HUES64 (cell line): Measurements from ENCODE around the gene CIZ1. TPM values are rescaled to one million over a fixed set of nuclear protein-coding genes. Genes with fewer than 3 reads are reported as not detected.
"Not testable (repeated sequence)": the region's sequence is repeated elsewhere in the genome, so short reads cannot be mapped to it uniquely, and the experiment has no call there.

Experiments used
- H3K27ac ChIP-seq: 2 replicates; pipeline ENCODE4 v1.7.0; 2013; ENCODE audit warnings: low read depth, low read length, inconsistent platforms
- H3K27me3 ChIP-seq: 2 replicates; pipeline ENCODE4 v1.6.1; 2013; ENCODE audit warnings: mild to moderate bottlenecking, low read length; ENCODE audit not compliant: insufficient read depth
- H3K36me3 ChIP-seq: 2 replicates; pipeline ENCODE4 v1.6.1; 2013; ENCODE audit warnings: mild to moderate bottlenecking, low read length; ENCODE audit not compliant: insufficient read depth
- H3K4me1 ChIP-seq: 2 replicates; pipeline ENCODE4 v1.6.1; 2013; ENCODE audit warnings: mild to moderate bottlenecking, low read length, moderate library complexity; ENCODE audit not compliant: insufficient read depth
- H3K4me3 ChIP-seq: 2 replicates; pipeline ENCODE4 v1.5.1; 2013; ENCODE audit warnings: mild to moderate bottlenecking, low read length, moderate library complexity
- H3K9ac ChIP-seq: 2 replicates; pipeline ENCODE4 v1.6.1; 2013; ENCODE audit warnings: mild to moderate bottlenecking, low read depth, low read length
- H3K9me3 ChIP-seq: 2 replicates; pipeline ENCODE4 v1.6.1; 2013; ENCODE audit warnings: low read depth, low read length; ENCODE audit not compliant: insufficient read depth
- WGBS: fragments of 150-250, 120-280 bp; methylation state at CpG from one replicate; pipeline ENCODE4 v1.1.7; 2013; ENCODE audit warnings: missing lambda C conversion rate; 5-methylcytosine and 5-hydroxymethylcytosine counted together
- polyA plus RNA-seq, 2 experiments: library from polyadenylated mRNA; stranded (reverse); fragments of 50-300 nt; gene quantifications; one replicate each; pipeline ENCODE4 v1.2.3, GENCODE V29; 2013

Gene CIZ1
- polyA plus RNA-seq (2013, experiment 1 of 2) = 63.2 TPM
- polyA plus RNA-seq (2013, experiment 2 of 2) = 73.5 TPM

GRCh38 chr9:128191406-128192046 is at the start of gene CIZ1:
TSS of gene CIZ1 (minus strand) at chr9:128191572. CDS start at chr9:128190857, 715 bp downstream.
- H3K36me3 ChIP-seq = peaks cover 24% of the 10 kb centered on the region
- peak within 1 kb of the TSS; percentile 1; the same call in 1 of the 2 replicates for H3K27ac ChIP-seq
- under 1% methylated on average over 71 of the region's 71 CpGs for WGBS
- peak within 1 kb of the TSS; percentile 88 for H3K9ac ChIP-seq
- no peaks in the 10 kb centered on the region for H3K4me1 ChIP-seq
- no peaks in the 10 kb centered on the region for H3K27me3 ChIP-seq
- H3K4me3 ChIP-seq = peak within 1 kb of the TSS; percentile 91
- H3K9me3 ChIP-seq = no peaks in the 10 kb centered on the region

- Histone ChIP-seq H3K4me3 (no peak overlapping the region), H3K36me3 (peaks cover 9% of the 10 kb centered on the region; the same call in 1 of the 2 replicates), H3K27ac (no peak overlapping the region), H3K9me3 (no peaks in the 10 kb centered on the region), H3K4me1 (no peaks in the 10 kb centered on the region), H3K9ac (no peak overlapping the region), H3K27me3 (no peaks in the 10 kb centered on the region)
- whole genome bisulfite sequencing = 94% methylated on average over 28 of the region's 28 CpGs
Measured at GRCh38 chr9:128233817-128234406, 42.5 kb upstream of the CIZ1 start.

- Histone ChIP-seq H3K27me3 (no peaks in the 10 kb centered on the region), H3K4me3 (no peak overlapping the region), H3K27ac (no peak overlapping the region), H3K9me3 (no peaks in the 10 kb centered on the region), H3K4me1 (no peaks in the 10 kb centered on the region), H3K36me3 (peaks cover 8% of the 10 kb centered on the region; the same call in 1 of the 2 replicates), H3K9ac (no peak overlapping the region)
- WGBS = 89% methylated on average over 22 of the region's 22 CpGs
Measured at GRCh38 chr9:128232528-128233428, 41.4 kb upstream of the CIZ1 start.

GRCh38 chr9:128231638-128232527 is 40.5 kb upstream of the CIZ1 start:
- WGBS = 85% methylated on average over 16 of the region's 16 CpGs
- no peak overlapping the region for H3K4me3 ChIP-seq
- no peak overlapping the region for H3K9ac ChIP-seq
- no peaks in the 10 kb centered on the region for H3K4me1 ChIP-seq
- no peak overlapping the region for H3K27ac ChIP-seq
- no peaks in the 10 kb centered on the region for H3K27me3 ChIP-seq
- H3K36me3 ChIP-seq = peaks cover 11% of the 10 kb centered on the region; the same call in 1 of the 2 replicates
- H3K9me3 ChIP-seq = no peaks in the 10 kb centered on the region

- not testable (repeated sequence) for H3K27ac ChIP-seq, H3K9ac ChIP-seq, H3K4me3 ChIP-seq, H3K27me3 ChIP-seq, H3K4me1 ChIP-seq, H3K9me3 ChIP-seq
- WGBS = 97% methylated on average over 7 of the region's 7 CpGs
- peaks cover 11% of the 10 kb centered on the region for H3K36me3 ChIP-seq
Measured at GRCh38 chr9:128230897-128231296, 39.5 kb upstream of the CIZ1 start.

- Histone ChIP-seq H3K4me3 (no peak overlapping the region), H3K27me3 (no peaks in the 10 kb centered on the region), H3K36me3 (peaks cover 36% of the 10 kb centered on the region), H3K9ac (no peak overlapping the region), H3K4me1 (no peaks in the 10 kb centered on the region), H3K9me3 (no peaks in the 10 kb centered on the region), H3K27ac (no peak overlapping the region)
- 92% methylated on average over 5 of the region's 5 CpGs for WGBS
Measured at GRCh38 chr9:128226412-128226801, 35.0 kb upstream of the CIZ1 start.

GRCh38 chr9:128225770-128226411 is 34.5 kb upstream of the CIZ1 start:
- Histone ChIP-seq H3K36me3 (peaks cover 39% of the 10 kb centered on the region), H3K4me1 (no peaks in the 10 kb centered on the region), H3K27me3 (no peaks in the 10 kb centered on the region), H3K4me3 (no peak overlapping the region), H3K27ac (no peak overlapping the region), H3K9ac (no peak overlapping the region), H3K9me3 (no peaks in the 10 kb centered on the region)
- 94% methylated on average over 19 of the region's 19 CpGs for WGBS

GRCh38 chr9:128224877-128225276 is 33.5 kb upstream of the CIZ1 start:
- H3K27me3 ChIP-seq = no peaks in the 10 kb centered on the region
- H3K9ac ChIP-seq = no peak overlapping the region
- H3K27ac ChIP-seq = no peak overlapping the region
- WGBS = 94% methylated on average over 7 of the region's 7 CpGs
- no peaks in the 10 kb centered on the region for H3K9me3 ChIP-seq
- no peaks in the 10 kb centered on the region for H3K4me1 ChIP-seq
- no peak overlapping the region for H3K4me3 ChIP-seq
- peaks cover 46% of the 10 kb centered on the region for H3K36me3 ChIP-seq

- Histone ChIP-seq H3K27me3 (no peaks in the 10 kb centered on the region), H3K9ac (no peak overlapping the region), H3K27ac (no peak overlapping the region), H3K36me3 (peaks cover 55% of the 10 kb centered on the region), H3K9me3 (no peaks in the 10 kb centered on the region), H3K4me3 (no peak overlapping the region), H3K4me1 (0 out of 2 replicates have a peak, but pooled peaks cover 2% of the 10 kb centered on the region)
- 95% methylated on average over 13 of the region's 13 CpGs for WGBS
Measured at GRCh38 chr9:128222880-128223670, 31.7 kb upstream of the CIZ1 start.
